ENCODE data around the gene MBLAC1. TPM values are rescaled to one million over a fixed set of nuclear protein-coding genes. Genes with fewer than 3 reads are reported as not detected.

MBLAC1 gene
- total RNA-seq, 4 donors from 2014 or later, result 4.4 to 5.6 TPM; not detected in 2

- 95% methylated on average over 7 of the region's 7 CpGs; no CpG with 5 or more reads in 1 of the 2 donors for WGBS, 2 donors (ENCODE audit: low coverage in 1 of 2)
- Histone ChIP-seq H3K27ac (no peak overlapping the region), H3K4me3 (no peak overlapping the region), H3K9me3 (no peaks in the 10 kb centered on the region), H3K27me3 (no peaks in the 10 kb centered on the region), H3K36me3 (peaks cover 0 to 20% (median 9%) of the 10 kb centered on the region in 4 donors), H3K4me1 (no peaks in the 10 kb centered on the region)
- intact Hi-C loops (cut with DNase I; ENCODE audit: low total_unique reads), result no loop called here
- in situ Hi-C loops (cut with MboI; ENCODE audit: low pct_ligation_motif_present in 1 of 4, low pct_unique_long_range_greater_than_20kb in 1 of 4, low sequenced_read_pairs in 3 of 4), result no loop called here
- TF ChIP-seq POLR2AphosphoS5 (IDR thresholded peaks at IDR 0.05) (no peak), CTCF (IDR thresholded peaks at IDR 0.05) (no peak), POLR2A (IDR thresholded peaks at IDR 0.05) (no peak)
- DNase-seq, result no peak
These were observed 15.6 kb upstream of the MBLAC1 start for GRCh38 chr7:100111156-100111555.

- TF ChIP-seq CTCF (IDR thresholded peaks at IDR 0.05) (no peak), POLR2A (IDR thresholded peaks at IDR 0.05) (no peak), EP300 (IDR thresholded peaks at IDR 0.05; ENCODE audit: low read depth) (no peak), POLR2AphosphoS5 (IDR thresholded peaks at IDR 0.05) (no peak)
- Histone ChIP-seq H3K4me3 (no peak overlapping the region), H3K9me3 (no peaks in the 10 kb centered on the region), H3K36me3 (peaks cover 0 to 17% (median 8%) of the 10 kb centered on the region in 4 donors), H3K27me3 (no peaks in the 10 kb centered on the region), H3K4me1 (no peaks in the 10 kb centered on the region), H3K27ac (no peak overlapping the region)
- in situ Hi-C loops (cut with MboI; ENCODE audit: low pct_ligation_motif_present in 1 of 4, low pct_unique_long_range_greater_than_20kb in 1 of 4, low sequenced_read_pairs in 3 of 4) (no loop called here), intact Hi-C loops (cut with DNase I; ENCODE audit: low total_unique reads) (no loop called here)
- WGBS, 2 donors (ENCODE audit: low coverage in 1 of 2), result 70 to 93% methylated on average over 2 to 13 of the region's 13 CpGs
- DNase-seq, result no peak
These were observed 14.9 kb upstream of the MBLAC1 start for GRCh38 chr7:100111914-100112313.

GRCh38 chr7:100115026-100115425 is 11.7 kb upstream of the MBLAC1 start:
- peaks cover 0 to 9% (median 4%) of the 10 kb centered on the region in 4 donors for H3K36me3 ChIP-seq
- 91 to 96% methylated on average over 5 to 7 of the region's 7 CpGs for WGBS, 2 donors (ENCODE audit: low coverage in 1 of 2)
- H3K9me3 ChIP-seq, result no peaks in the 10 kb centered on the region
- no peak overlapping the region for H3K27ac ChIP-seq
- intact Hi-C loops (cut with DNase I; ENCODE audit: low total_unique reads) (no loop called here), in situ Hi-C loops (cut with MboI; ENCODE audit: low pct_ligation_motif_present in 1 of 4, low pct_unique_long_range_greater_than_20kb in 1 of 4, low sequenced_read_pairs in 3 of 4) (no loop called here)
- H3K27me3 ChIP-seq, result no peaks in the 10 kb centered on the region
- TF ChIP-seq EP300 (IDR thresholded peaks at IDR 0.05; ENCODE audit: low read depth) (no peak), POLR2AphosphoS5 (IDR thresholded peaks at IDR 0.05) (no peak), CTCF (IDR thresholded peaks at IDR 0.05) (no peak), POLR2A (IDR thresholded peaks at IDR 0.05) (no peak)
- H3K4me1 ChIP-seq, result peaks cover 6 to 12% (median 9%) of the 10 kb centered on the region in 4 donors
- no peak overlapping the region for H3K4me3 ChIP-seq
- no peak for DNase-seq

- Histone ChIP-seq H3K9me3 (no peaks in the 10 kb centered on the region), H3K27me3 (no peaks in the 10 kb centered on the region), H3K36me3 (no peaks in the 10 kb centered on the region), H3K27ac (peak overlapping the region; percentile 88 to 94 (median 90)), H3K4me3 (peak overlapping the region; percentile 60 to 78 (median 73)), H3K4me1 (peaks cover 6 to 20% (median 17%) of the 10 kb centered on the region in 4 donors)
- in situ Hi-C loops (cut with MboI; ENCODE audit: low pct_ligation_motif_present in 1 of 4, low pct_unique_long_range_greater_than_20kb in 1 of 4, low sequenced_read_pairs in 3 of 4), result no loop called here
- TF ChIP-seq CTCF (IDR thresholded peaks at IDR 0.05) (no peak), POLR2AphosphoS5 (IDR thresholded peaks at IDR 0.05) (no peak), POLR2A (IDR thresholded peaks at IDR 0.05) (no peak), EP300 (IDR thresholded peaks at IDR 0.05; ENCODE audit: low read depth) (no peak)
- WGBS, 2 donors (ENCODE audit: low coverage in 1 of 2), result 18 to 21% methylated on average over 11 to 18 of the region's 18 CpGs
- intact Hi-C loops (cut with DNase I; ENCODE audit: low total_unique reads), result no loop called here
- no peak for DNase-seq
These were observed 8.2 kb upstream of the MBLAC1 start for GRCh38 chr7:100118388-100119071.
